Measurements from ENCODE around the gene CELSR1.

DNA sequence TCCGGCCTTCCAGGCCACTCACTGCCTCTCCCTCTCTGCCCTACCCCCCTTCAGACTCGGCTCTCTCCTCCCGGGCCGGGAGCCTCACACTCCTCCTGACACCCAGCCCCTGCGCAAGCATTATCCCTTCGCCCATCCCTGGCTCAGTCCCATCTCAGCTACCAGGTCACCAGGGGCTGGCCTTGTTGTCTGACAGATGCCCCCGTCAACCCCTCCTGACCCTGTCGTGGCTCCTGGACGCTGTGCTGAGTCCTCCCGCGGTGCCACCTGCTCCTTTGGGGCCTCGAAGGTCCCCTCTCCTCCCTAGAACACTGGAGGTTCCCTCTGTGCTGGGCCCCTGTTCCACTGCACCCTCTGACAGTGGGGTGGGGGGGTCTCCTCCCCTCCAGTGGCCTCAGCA is 169.0 kb downstream of the CELSR1 start:
- TF ChIP-seq POLR2A (IDR thresholded peaks at IDR 0.05): no peak
- TF ChIP-seq, protein P1, sequence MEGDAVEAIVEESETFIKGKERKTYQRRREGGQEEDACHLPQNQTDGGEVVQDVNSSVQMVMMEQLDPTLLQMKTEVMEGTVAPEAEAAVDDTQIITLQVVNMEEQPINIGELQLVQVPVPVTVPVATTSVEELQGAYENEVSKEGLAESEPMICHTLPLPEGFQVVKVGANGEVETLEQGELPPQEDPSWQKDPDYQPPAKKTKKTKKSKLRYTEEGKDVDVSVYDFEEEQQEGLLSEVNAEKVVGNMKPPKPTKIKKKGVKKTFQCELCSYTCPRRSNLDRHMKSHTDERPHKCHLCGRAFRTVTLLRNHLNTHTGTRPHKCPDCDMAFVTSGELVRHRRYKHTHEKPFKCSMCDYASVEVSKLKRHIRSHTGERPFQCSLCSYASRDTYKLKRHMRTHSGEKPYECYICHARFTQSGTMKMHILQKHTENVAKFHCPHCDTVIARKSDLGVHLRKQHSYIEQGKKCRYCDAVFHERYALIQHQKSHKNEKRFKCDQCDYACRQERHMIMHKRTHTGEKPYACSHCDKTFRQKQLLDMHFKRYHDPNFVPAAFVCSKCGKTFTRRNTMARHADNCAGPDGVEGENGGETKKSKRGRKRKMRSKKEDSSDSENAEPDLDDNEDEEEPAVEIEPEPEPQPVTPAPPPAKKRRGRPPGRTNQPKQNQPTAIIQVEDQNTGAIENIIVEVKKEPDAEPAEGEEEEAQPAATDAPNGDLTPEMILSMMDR (IDR thresholded peaks at IDR 0.05 in 8 of 11, conservative IDR thresholded peaks at IDR 0.05 in 3 of 11): no peak
- TF ChIP-seq POLR2AphosphoS5 (IDR thresholded peaks at IDR 0.05): no peak

Data from spleen (tissue), 7 donors.